GM10248 (cell line): ENCODE measurements around the gene MRPL20.
"Not testable (repeated sequence)": the region's sequence is repeated elsewhere in the genome, so short reads cannot be mapped to it uniquely, and the experiment has no call there.

Source experiments
- CTCF ChIA-PET: fragments of 300-600 bp; sonication (Branson Sonifier 250); formaldehyde crosslinking; extraction: SDS; loops from one replicate; lab custom pipeline; 2021; ENCODE audit warnings: antibody characterized with exemption; lab: Yijun Ruan, JAX
- POLR2A ChIA-PET: fragments of 350-650 bp; sonication (Branson Sonifier 250); formaldehyde crosslinking; extraction: SDS; loops from one replicate; lab custom pipeline; 2020; ENCODE audit warnings: antibody characterized with exemption; lab: Yijun Ruan, JAX
- DNase-seq: peaks from one replicate; pipeline ENCODE4 v3.0.0; 2012; ENCODE audit errors: extremely low spot score
- CTCF ChIP-seq: IDR thresholded peaks from 2 replicates; pipeline ENCODE4 v1.5.1; 2012; ENCODE audit warnings: mild to moderate bottlenecking, low read depth; ENCODE audit errors: extremely low read depth, missing control alignments, control extremely low read depth

Gene MRPL20

GRCh38 chr1:1388078-1388472 lies 19.0 kb downstream of the MRPL20 start:
- no peak for TF ChIP-seq CTCF
- DNase-seq: no peak
- POLR2A ChIA-PET: interaction anchor here (1.5 kb wide), 1 partner anchor 11 kb away, joined by 8 read pairs; the partner anchor contains the start of gene CCNL2
- CTCF ChIA-PET: interaction anchor here (1.2 to 2.8 kb wide), 2 partner anchors 10 to 11 kb away, joined by 4 to 10 read pairs; partner anchors contain the start of gene CCNL2

DNA sequence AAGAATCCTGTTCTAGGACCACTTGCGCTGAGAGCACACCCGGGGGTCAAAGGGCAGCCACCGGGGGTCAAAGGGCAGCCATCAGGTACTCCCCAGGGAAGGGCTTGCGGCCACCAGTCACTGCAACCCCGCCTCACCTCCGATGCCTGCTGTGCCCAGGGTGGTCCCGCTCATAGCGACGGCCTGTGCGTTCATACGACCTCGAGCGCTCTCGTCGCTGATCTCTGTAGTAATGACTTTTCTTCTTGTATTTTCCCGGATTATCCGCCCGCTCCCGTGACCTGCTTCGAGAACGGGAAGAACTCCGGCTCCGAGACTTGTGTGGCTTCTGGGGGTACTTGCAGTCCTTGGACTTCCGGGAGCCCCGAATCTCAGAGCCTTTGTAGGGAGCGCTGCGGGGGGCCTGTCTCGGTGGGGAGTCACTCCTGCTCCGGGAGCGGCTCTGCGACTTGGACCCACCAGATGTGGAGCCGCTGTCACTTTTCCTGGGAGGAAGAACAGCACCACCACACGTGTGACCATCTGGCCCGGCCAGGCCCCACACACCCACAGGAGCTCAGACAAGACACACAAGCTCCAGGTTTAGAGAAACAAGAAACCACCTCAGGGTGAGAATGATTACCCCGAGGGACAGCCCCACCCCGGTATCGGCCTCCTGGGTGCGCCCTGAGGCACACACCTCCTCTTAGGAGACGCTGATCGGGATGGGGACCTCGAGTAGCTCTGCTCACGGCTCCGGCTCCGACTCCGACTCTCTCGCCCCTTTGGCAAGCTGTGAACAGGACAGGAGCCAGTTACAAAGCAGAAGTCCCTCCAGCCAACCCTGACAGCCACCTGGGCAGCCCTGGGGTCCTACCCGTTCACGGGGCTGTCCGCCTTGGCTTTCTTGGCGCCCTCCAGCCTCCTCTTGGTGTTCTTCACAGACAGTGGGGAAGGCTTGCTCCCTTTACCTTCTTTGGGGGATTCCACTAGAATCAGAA lies 19.7 kb downstream of the MRPL20 start:
- TF ChIP-seq CTCF: no peak
- POLR2A ChIA-PET: no interaction called here
- no peak for DNase-seq
- CTCF ChIA-PET: interaction anchor here (1.2 to 2.8 kb wide), 2 partner anchors 9 to 11 kb away, joined by 4 to 10 read pairs; partner anchors contain the start of gene CCNL2

DNA sequence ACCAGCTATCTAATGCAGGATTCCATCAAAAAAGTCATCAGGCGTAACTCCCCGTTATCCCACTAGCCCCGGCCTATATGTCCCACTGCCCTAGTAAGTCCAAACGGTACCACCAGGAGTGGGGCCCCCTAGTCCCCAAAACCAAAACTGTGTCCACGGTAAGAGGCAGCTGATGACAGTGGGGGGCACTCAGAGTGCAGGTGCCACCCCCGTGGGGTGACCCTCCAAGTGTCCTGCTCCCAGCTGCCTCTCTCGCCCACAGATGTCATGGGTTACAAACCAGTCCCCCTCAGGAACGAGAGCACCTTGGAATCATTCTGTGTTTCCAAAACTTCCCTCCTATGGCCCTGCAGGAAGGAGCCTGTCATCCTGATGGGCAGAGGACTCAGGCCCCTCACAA lies 21.2 kb downstream of the MRPL20 start:
- TF ChIP-seq CTCF: no peak
- no peak for DNase-seq
- POLR2A ChIA-PET: interaction anchor here (0.8 kb wide), 1 partner anchor 9 kb away, joined by 3 read pairs; no protein-coding TSS in a partner anchor
- CTCF ChIA-PET: interaction anchor here (1.2 to 1.5 kb wide), 3 partner anchors 11 to 14 kb away, joined by 3 to 8 read pairs (median 4); partner anchors contain the start of genes AURKAIP1 and CCNL2

DNA sequence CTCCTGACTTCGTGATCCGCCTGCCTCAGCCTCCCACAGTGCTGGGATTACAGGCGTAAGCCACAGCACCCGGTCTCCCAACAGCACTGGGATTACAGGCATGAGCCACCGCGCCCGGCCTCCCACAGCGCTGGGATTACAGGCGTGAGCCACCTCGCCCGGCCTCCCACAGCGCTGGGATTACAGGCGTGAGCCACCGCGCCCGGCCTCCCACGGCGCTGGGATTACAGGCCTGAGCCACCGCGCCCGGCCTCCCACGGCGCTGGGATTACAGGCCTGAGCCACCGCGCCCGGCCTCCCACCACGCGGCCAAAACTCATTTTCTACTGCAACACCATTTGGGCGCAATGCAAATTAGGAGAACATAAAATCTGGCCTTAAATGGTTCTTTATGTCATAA lies 21.8 kb downstream of the MRPL20 start:
- CTCF ChIA-PET: interaction anchor here (1.2 to 1.5 kb wide), 4 partner anchors 10 to 14 kb away, joined by 3 to 8 read pairs (median 4); partner anchors contain the start of genes AURKAIP1 and CCNL2
- POLR2A ChIA-PET, DNase-seq: not testable (repeated sequence)

- ChIA-PET POLR2A (no interaction called here), CTCF (no interaction called here)
- no peak for TF ChIP-seq CTCF
- no peak for DNase-seq
These were observed 25.8 kb downstream of the MRPL20 start for GRCh38 chr1:1381294-1381693.

DNA sequence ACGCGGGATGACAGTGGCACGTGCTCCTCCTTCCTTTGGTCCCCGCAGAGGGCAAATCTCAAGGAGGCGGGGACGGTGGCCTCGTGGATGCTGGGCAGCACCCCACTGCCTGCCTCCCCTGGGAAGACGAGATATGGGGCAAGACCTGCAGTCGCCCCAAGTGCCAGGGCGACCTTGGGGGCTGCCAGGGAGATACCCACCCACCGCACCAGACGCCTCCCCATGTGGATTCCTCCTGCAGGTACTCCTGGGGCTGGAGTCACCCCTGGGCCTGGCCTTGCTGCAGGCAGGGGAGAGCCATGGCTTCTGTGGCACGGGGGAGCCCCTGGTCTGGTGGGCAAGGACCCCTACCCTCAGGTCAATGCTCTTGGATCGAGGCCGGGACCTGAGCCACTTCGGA lies 26.2 kb downstream of the MRPL20 start:
- no peak for TF ChIP-seq CTCF
- CTCF ChIA-PET: no interaction called here

More for the DNA sequence above, 26.2 kb downstream of the MRPL20 start:
- DNase-seq: no peak
- POLR2A ChIA-PET: no interaction called here
